K562 (cell line): ENCODE results near the gene C12orf43. TPM values are rescaled to one million over a fixed set of nuclear protein-coding genes. Genes with fewer than 3 reads are reported as not detected.
A peak's percentile ranks its signal among the peaks of the same experiment; 100 is the strongest.

ENCODE experiments used
- ATAC-seq: fragments of 200-7000 bp; cut with Tn5 transposase; 3 replicates; pipeline ENCODE4 v1.9.1; 2020; ENCODE audit warnings: moderate library complexity
- BruUV-seq: library from RNA; stranded (reverse); fragments of 400-500 nt; replicated peaks from 2 replicates; lab custom pipeline; 2021; lab: Mats Ljungman, UMichigan
- CTCF ChIA-PET: fragments of 300-600 bp; formaldehyde crosslinking; extraction: SDS; loops from one replicate; lab custom pipeline; 2021; ENCODE audit warnings: low intra/inter-chr PET ratio; lab: Yijun Ruan, JAX
- POLR2A ChIA-PET: fragments of 300-600, 350-650 bp; sonication (Branson Sonifier 250); formaldehyde crosslinking; extraction: SDS; loops from one replicate; lab custom pipeline; 2021; ENCODE audit warnings: antibody characterized with exemption, inconsistent platforms; lab: Yijun Ruan, JAX
- DNase-seq, 4 experiments: peaks; one replicate each; pipeline versions ENCODE4 v3.0.0 to v3.0.0-alpha.2; 2011 to 2018; ENCODE audit warnings: low spot score in 3 of 4, mixed read lengths in 3 of 4; ENCODE audit errors: extremely low read depth in 1 of 4
- FAIRE-seq: peaks from 2 replicates; lab custom pipeline; 2011; peaks lifted over from hg19 to GRCh38; lab: Jason Lieb, UNC
- H2AFZ ChIP-seq: 2 replicates; pipeline ENCODE4 v1.6.0; 2011; ENCODE audit warnings: low read depth, low read length, control low read depth, inconsistent platforms
- H3K27ac ChIP-seq: fragments of 200-600 bp; 3 replicates; pipeline ENCODE4 v1.8.0; 2011; ENCODE audit warnings: low read depth, mild to moderate bottlenecking, control low read depth, inconsistent platforms, low read length, moderate library complexity, mixed read lengths; ENCODE audit errors: extremely low read depth
- H3K27me3 ChIP-seq, 2 experiments: fragments of 300-600 bp in 1 of 2; 2 replicates in 1 of 2; 3 replicates in 1 of 2; pipeline versions ENCODE4 v1.6.0 to v1.8.0; 2011; ENCODE audit warnings: inconsistent platforms in 2 of 2, low read length in 2 of 2, mild to moderate bottlenecking in 1 of 2, mixed read lengths in 1 of 2, moderate library complexity in 1 of 2; ENCODE audit not compliant: control insufficient read depth in 2 of 2, insufficient read depth in 2 of 2
- H3K36me3 ChIP-seq: fragments of 300-600 bp; 3 replicates; pipeline ENCODE4 v1.8.0; 2011; ENCODE audit warnings: mild to moderate bottlenecking, low read length, inconsistent platforms; ENCODE audit not compliant: control insufficient read depth, insufficient read depth
- H3K4me1 ChIP-seq, 2 experiments: fragments of 200-600 bp in 1 of 2; replicated peaks in 1 of 2; 2 replicates in 1 of 2; 3 replicates in 1 of 2; pipeline versions ENCODE4 v1.5.1 to v1.8.0; 2011; ENCODE audit warnings: inconsistent platforms in 2 of 2, low read length in 2 of 2, mild to moderate bottlenecking in 1 of 2, mixed read lengths in 1 of 2, moderate library complexity in 1 of 2; ENCODE audit not compliant: control insufficient read depth in 2 of 2, insufficient read depth in 2 of 2
- H3K4me2 ChIP-seq: 2 replicates; pipeline ENCODE4 v1.6.1; 2011; ENCODE audit warnings: low read length, control low read depth, inconsistent platforms, mixed read lengths; ENCODE audit not compliant: insufficient read depth
- H3K4me3 ChIP-seq: fragments of 200-600 bp; sonication (generic), shearing (Covaris generic); 2 replicates; pipeline ENCODE4 v1.5.1; 2016; ENCODE audit warnings: control low read depth, inconsistent platforms
- H3K79me2 ChIP-seq: fragments of 200-600 bp; 3 replicates; pipeline ENCODE4 v1.8.0; 2011; ENCODE audit warnings: low read length, inconsistent platforms; ENCODE audit not compliant: control insufficient read depth, insufficient read depth
- H3K9ac ChIP-seq, 2 experiments: 2 replicates each; pipeline versions ENCODE4 v1.6.0 to v1.6.1; 2011; ENCODE audit warnings: low read depth in 2 of 2, low read length in 2 of 2, control low read depth in 1 of 2, inconsistent platforms in 1 of 2, mild to moderate bottlenecking in 1 of 2, mixed read lengths in 1 of 2; ENCODE audit not compliant: insufficient read depth in 1 of 2
- H3K9me1 ChIP-seq: one replicate; pipeline ENCODE4 v1.6.0; 2011; ENCODE audit warnings: inconsistent platforms, mild to moderate bottlenecking, low read length, moderate library complexity; ENCODE audit not compliant: control insufficient read depth, insufficient read depth
- H3K9me3 ChIP-seq: replicated peaks from 2 replicates; pipeline ENCODE4 v1.5.1; 2011; ENCODE audit warnings: low read depth, low read length, inconsistent platforms; ENCODE audit not compliant: control insufficient read depth, insufficient read depth
- H4K20me1 ChIP-seq: replicated peaks from 2 replicates; pipeline ENCODE4 v1.6.1; 2011; ENCODE audit warnings: low read length, inconsistent platforms, mixed read lengths; ENCODE audit not compliant: control insufficient read depth, insufficient read depth
- CTCF ChIP-seq, 3 experiments: IDR thresholded peaks in 2 of 3; conservative IDR thresholded peaks in 1 of 3; 2 replicates each; pipeline ENCODE4 v1.5.1; 2011 to 2012; ENCODE audit warnings: low read length in 3 of 3, mild to moderate bottlenecking in 3 of 3, control low read depth in 2 of 3, improper control_type of control experiment in 1 of 3, inconsistent platforms in 1 of 3, low read depth in 1 of 3, mixed read lengths in 1 of 3, moderate library complexity in 1 of 3; ENCODE audit not compliant: insufficient read depth in 2 of 3
- PBX2 ChIP-seq, 2 experiments: IDR thresholded peaks in 1 of 2; conservative IDR thresholded peaks in 1 of 2; 2 replicates each; pipeline ENCODE4 v1.6.1; 2016; ENCODE audit warnings: low read depth in 2 of 2, mild to moderate bottlenecking in 1 of 2, missing compliant biosample characterization in 1 of 2, missing genetic modification characterization in 1 of 2, moderate library complexity in 1 of 2
- RAD21 ChIP-seq, 2 experiments: fragments of 250-450 bp in 1 of 2; fragments of 450-650 bp in 1 of 2; sonication (Bioruptor Pico) in 1 of 2; formaldehyde crosslinking in 1 of 2; IDR thresholded peaks in 1 of 2; conservative IDR thresholded peaks in 1 of 2; 2 replicates each; pipeline versions ENCODE4 v1.4.0 to v1.8.0; 2020 to 2022; ENCODE audit warnings: mild to moderate bottlenecking in 2 of 2, moderate library complexity in 1 of 2
- RB1 ChIP-seq: fragments of 450-650 bp; IDR thresholded peaks from 2 replicates; pipeline ENCODE4 v1.6.1; 2017; ENCODE audit warnings: low read depth, mild to moderate bottlenecking
- SLC30A9 ChIP-seq: fragments of 250-450 bp; sonication (Bioruptor Pico); IDR thresholded peaks from 2 replicates; pipeline ENCODE4 v1.8.0; 2022; ENCODE audit warnings: mild to moderate bottlenecking, moderate library complexity
- WGBS: fragments of 100-300 bp; shearing (Covaris generic); methylation state at CpG from one replicate; pipeline ENCODE4 v1.1.6; 2016; ENCODE audit warnings: low coverage, mixed read lengths; ENCODE audit not compliant: insufficient coverage; ENCODE audit errors: missing lambda C conversion rate; 5-methylcytosine and 5-hydroxymethylcytosine counted together
- in situ Hi-C: fragments of 300-500 bp; cut with MboI; formaldehyde crosslinking; loops from 4 replicates; pipeline ENCODE4 v1.15.0; 2018; ENCODE audit warnings: inconsistent platforms, mixed read lengths
- intact Hi-C: fragments of 100-400 bp; cut with micrococcal nuclease; formaldehyde crosslinking; loops from 2 replicates; pipeline ENCODE4 v1.14.2; 2022
- polyA plus RNA-seq, 8 experiments: library from polyadenylated mRNA; depleted of rRNA in 4 of 8; stranded (reverse) in 5 of 8; unstranded in 3 of 8; fragments of >200 nt; fragmentation: Nextera tagmentation in 2 of 8; fragmentation: Illumina TruSeq in 1 of 8; extraction: Ambion mirVana in 2 of 8; extraction: Trizol in 1 of 8; gene quantifications; 2 replicates each; pipeline versions ENCODE4 v1.2.1 to v1.2.3, GENCODE V29; 2011 to 2014; ENCODE audit warnings: inconsistent platforms in 1 of 8, missing spikeins in 1 of 8
- total RNA-seq, 7 experiments: library from RNA; depleted of rRNA in 6 of 7; stranded (reverse); fragments of >200 nt in 6 of 7; fragmentation: Illumina TruSeq in 2 of 7; extraction: Trizol in 2 of 7; gene quantifications; 2 replicates each; pipeline versions ENCODE4 v1.2.1 to v1.2.3, GENCODE V29; 2011 to 2021; ENCODE audit warnings: low replicate concordance in 1 of 7

Gene C12orf43
- total and polyA plus RNA-seq, 9 of the 15 experiments (the other 6 are each of a cell fraction or from before 2014, with no cell fraction given): 4.3 to 22.2 (median 16.8) TPM

GRCh38 chr12:121004253-121004815 is 12.0 kb downstream of the C12orf43 start (continued):
- TF ChIP-seq PBX2 (CRISPR knock-in tag; IDR thresholded peaks at IDR 0.05; ENCODE audit: low read depth) (no peak), PBX2 (tag; conservative IDR thresholded peaks at IDR 0.05; ENCODE audit: low read depth) (no peak), SLC30A9 (CRISPR knock-in tag) (no peak)

DNA sequence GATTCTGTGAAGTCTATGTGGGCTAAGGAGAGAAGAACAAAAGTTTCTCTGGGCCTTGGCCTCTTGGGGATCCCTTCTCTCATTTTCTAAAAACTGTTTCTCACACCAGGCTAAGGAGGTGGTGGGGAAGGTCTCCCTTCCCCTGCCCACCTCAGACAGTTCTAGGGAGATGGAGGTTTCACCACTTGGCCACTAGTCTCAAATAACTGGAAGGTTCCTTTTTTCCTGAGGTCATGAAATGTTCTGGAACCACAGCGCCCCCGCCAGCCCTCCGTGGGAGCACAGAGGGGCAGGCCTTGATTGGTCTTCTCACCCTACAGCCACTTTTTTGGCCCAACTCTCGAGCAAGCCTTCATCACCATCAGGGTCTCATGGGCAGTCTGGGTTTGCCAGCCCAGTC is 12.6 kb downstream of the C12orf43 start:
- peak; percentile 42 to 77 (median 56); a peak in 4 of 6 replicates for TF ChIP-seq CTCF (IDR thresholded peaks at IDR 0.05 in 2 of 3, conservative IDR thresholded peaks at IDR 0.05 in 1 of 3; ENCODE audit: insufficient read depth in 2 of 3, low read depth in 1 of 3, low read length in 3 of 3)
- peak in 1 of 2 experiments; percentile 34; a peak in 2 of 4 replicates for TF ChIP-seq RAD21 (CRISPR knock-in tag; conservative IDR thresholded peaks at IDR 0.05 in 1 of 2, IDR thresholded peaks at IDR 0.05 in 1 of 2)
- TF ChIP-seq RB1: no peak
- TF ChIP-seq, all 486 proteins: peak for 2
- H3K4me1 ChIP-seq: peaks cover 0 to 8% of the 10 kb centered on the region in 2 experiments; a peak in 2 of 5 replicates
- H3K9me3 ChIP-seq: no peaks in the 10 kb centered on the region
- H3K4me3 ChIP-seq: no peak overlapping the region
- H3K9ac ChIP-seq: no peak overlapping the region
- FAIRE-seq (no peak), ATAC-seq (peak; percentile 43), DNase-seq (no peak)
- H3K36me3 ChIP-seq: peaks cover 42% of the 10 kb centered on the region; the same call in 2 of the 3 replicates
- no peaks in the 10 kb centered on the region for H3K9me1 ChIP-seq
- in situ Hi-C loops (no loop called here), intact Hi-C loops (loop anchor here (2.0 to 10.0 kb wide), 2 partner anchors 51 to 211 kb away; partner anchors contain the start of gene P2RX4)
- POLR2A ChIA-PET: interaction anchor here (0.6 to 1.0 kb wide), 2 partner anchors 9 to 40 kb away, joined by 3 read pairs; no protein-coding TSS in a partner anchor
- no peaks in the 10 kb centered on the region for H3K79me2 ChIP-seq
- no peak overlapping the region for H3K4me2 ChIP-seq
- H3K27ac ChIP-seq: no peak overlapping the region
- no TSS peak for BruUV-seq
- WGBS: 81% methylated on average over 4 of the region's 4 CpGs
- H3K27me3 ChIP-seq: no peaks in the 10 kb centered on the region; a peak in 1 of 5 replicates
- CTCF ChIA-PET: interaction anchor here (0.6 to 0.9 kb wide), 2 partner anchors 66 to 107 kb away, joined by 3 read pairs; no protein-coding TSS in a partner anchor
- no peak overlapping the region for H2AFZ ChIP-seq
- H4K20me1 ChIP-seq: no peaks in the 10 kb centered on the region; the same call in 1 of the 2 replicates
